GM19025 (cell line): ENCODE measurements around the gene PRPF18.

Experiments
- ATAC-seq: cut with Tn5 transposase; IDR thresholded peaks from one replicate; pipeline ENCODE4 v1.9.1; 2021; ENCODE audit warnings: mild to moderate bottlenecking, low read depth, moderate library complexity; ENCODE audit not compliant: unreplicated experiment

PRPF18 gene

GRCh38 chr10:13661256-13661655 is 74.5 kb downstream of the PRPF18 start:
- no peak for ATAC-seq

- no peak for ATAC-seq
These were observed 78.9 kb downstream of the PRPF18 start for GRCh38 chr10:13665516-13666262.

- no peak for ATAC-seq
These were observed 81.4 kb downstream of the PRPF18 start for GRCh38 chr10:13668126-13668525.

- ATAC-seq, result no peak
These were observed 82.6 kb downstream of the PRPF18 start for GRCh38 chr10:13669182-13669855.

GRCh38 chr10:13669901-13670300 is 83.1 kb downstream of the PRPF18 start:
- no peak for ATAC-seq

- ATAC-seq, result no peak
These were observed 83.5 kb downstream of the PRPF18 start for GRCh38 chr10:13670311-13670710.

GRCh38 chr10:13671904-13672303 is 85.1 kb downstream of the PRPF18 start:
- no peak for ATAC-seq

GRCh38 chr10:13672548-13672947 is 85.8 kb downstream of the PRPF18 start:
- no peak for ATAC-seq

- ATAC-seq, result no peak
These were observed 86.4 kb downstream of the PRPF18 start for GRCh38 chr10:13673156-13673555.

- ATAC-seq, result no peak
These were observed 88.2 kb downstream of the PRPF18 start for GRCh38 chr10:13674645-13675588.

GRCh38 chr10:13678101-13678843 is 91.5 kb downstream of the PRPF18 start:
- ATAC-seq, result no peak
